Upper lobe of left lung (tissue), 4 donors: ENCODE data around the gene TNS1.

Experiments
- CTCF ChIP-seq, 6 experiments: fragments of 450-650 bp in 4 of 6; fragments of 200-600 bp in 2 of 6; sonication (generic) in 2 of 6; IDR thresholded peaks; one replicate each; pipeline ENCODE4 v1.5.1; 2016 to 2019; ENCODE audit warnings: antibody characterized with exemption in 6 of 6
- EP300 ChIP-seq, 4 donors: sonication (generic); formaldehyde crosslinking; IDR thresholded peaks; one replicate each; pipeline ENCODE4 v1.5.1; 2017; ENCODE audit warnings: antibody characterized with exemption in 4 of 4, control low read depth in 2 of 4
- POLR2A ChIP-seq, 4 donors: fragments of 450-650 bp; IDR thresholded peaks; one replicate each; pipeline ENCODE4 v1.5.1; 2016 to 2017; ENCODE audit warnings: antibody characterized with exemption in 4 of 4, mild to moderate bottlenecking in 2 of 4
- POLR2AphosphoS5 ChIP-seq, 2 donors: sonication (generic); formaldehyde crosslinking; IDR thresholded peaks; one replicate each; pipeline ENCODE4 v1.5.1; 2017; ENCODE audit warnings: antibody characterized with exemption in 2 of 2

- no peak for TF ChIP-seq CTCF (IDR thresholded peaks at IDR 0.05)
- no peak for TF ChIP-seq POLR2A (IDR thresholded peaks at IDR 0.05)
- no peak for TF ChIP-seq EP300 (IDR thresholded peaks at IDR 0.05)
- no peak for TF ChIP-seq POLR2AphosphoS5 (IDR thresholded peaks at IDR 0.05)
Observed at GRCh38 chr2:217838409-217838831, 164.4 kb downstream of the TNS1 start.
